Renal cortex interstitium (tissue), 11 donors: ENCODE measurements around the gene WDR27. TPM values are rescaled to one million over a fixed set of nuclear protein-coding genes. Genes with fewer than 3 reads are reported as not detected.

Experiments
- DNase-seq, 11 donors: peaks; one replicate each; pipeline ENCODE4 v3.0.0-alpha.2; 2013; ENCODE audit warnings: low read depth in 9 of 11, low spot score in 4 of 11; ENCODE audit errors: extremely low read depth in 1 of 11
- polyA plus RNA-seq, 3 donors: library from polyadenylated mRNA; unstranded; fragments of 120-200 nt; gene quantifications; one replicate each; pipeline ENCODE4 v1.2.1, GENCODE V29; 2013; ENCODE audit not compliant: insufficient read length in 3 of 3

WDR27 gene
- polyA plus RNA-seq, 3 donors = 44.0 to 105 (median 56.7) TPM

GRCh38 chr6:169556758-169557548, 144.9 kb downstream of the WDR27 start:
- DNase-seq = no peak

GRCh38 chr6:169555971-169556617, 145.7 kb downstream of the WDR27 start:
- no peak for DNase-seq

- DNase-seq = no peak
These were observed 155.8 kb downstream of the WDR27 start for GRCh38 chr6:169545982-169546381.

- DNase-seq = no peak
These were observed 158.1 kb downstream of the WDR27 start for GRCh38 chr6:169543704-169544103.

GRCh38 chr6:169542491-169542890, 159.3 kb downstream of the WDR27 start:
- no peak for DNase-seq

- DNase-seq = no peak
These were observed 162.5 kb downstream of the WDR27 start for GRCh38 chr6:169539176-169539897.

GRCh38 chr6:169536446-169537170, 165.2 kb downstream of the WDR27 start:
- DNase-seq = no peak

GRCh38 chr6:169534039-169534421, 167.8 kb downstream of the WDR27 start:
- no peak for DNase-seq

- no peak for DNase-seq
These were observed 168.4 kb downstream of the WDR27 start for GRCh38 chr6:169533301-169534038.

- DNase-seq = no peak
These were observed 171.1 kb downstream of the WDR27 start for GRCh38 chr6:169530752-169531123.

GRCh38 chr6:169529931-169530751, 171.7 kb downstream of the WDR27 start:
- DNase-seq = no peak

- DNase-seq = no peak
These were observed 173.1 kb downstream of the WDR27 start for GRCh38 chr6:169528755-169529154.

GRCh38 chr6:169527306-169527705, 174.5 kb downstream of the WDR27 start:
- no peak for DNase-seq

- DNase-seq = no peak
These were observed 180.0 kb downstream of the WDR27 start for GRCh38 chr6:169521825-169522224.

- no peak for DNase-seq
These were observed 181.7 kb downstream of the WDR27 start for GRCh38 chr6:169520104-169520503.

- no peak for DNase-seq
These were observed 183.4 kb downstream of the WDR27 start for GRCh38 chr6:169518451-169518850.

- DNase-seq = no peak
These were observed 188.2 kb downstream of the WDR27 start for GRCh38 chr6:169513478-169514193.
